ENCODE measurements around the gene CUL7.
A peak's percentile ranks its signal among the peaks of the same experiment; 100 is the strongest.

DNA sequence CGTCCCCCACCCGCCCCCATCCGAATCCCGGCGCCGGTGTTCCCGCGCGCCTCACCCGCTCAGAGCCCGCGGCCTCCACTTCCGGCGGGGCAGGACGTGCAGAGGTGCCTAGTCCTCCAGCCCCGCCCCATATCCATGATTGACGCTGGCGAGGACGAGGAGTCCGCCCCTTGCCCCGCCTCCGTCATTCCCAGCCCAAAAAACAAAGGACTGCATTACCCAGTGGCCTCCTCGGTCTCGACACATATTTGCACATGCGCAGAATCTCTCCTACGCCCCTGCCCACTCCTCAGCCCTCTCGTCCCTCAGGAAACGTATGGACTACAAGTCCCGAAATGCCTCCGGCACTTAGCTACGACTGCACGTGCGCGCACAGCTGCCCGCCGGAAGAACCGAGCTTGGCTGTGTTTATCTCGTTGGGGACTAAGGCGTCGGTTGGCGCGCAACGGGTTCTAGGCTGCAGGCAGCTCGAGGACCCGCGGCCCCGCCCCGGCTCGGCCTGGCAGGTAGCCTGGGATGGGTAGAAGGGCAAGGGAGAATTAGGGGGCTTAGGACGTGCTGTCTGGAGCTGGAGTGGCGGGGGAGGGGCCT, 39.7 kb downstream of the CUL7 start, which contains the start of the genes KLHDC3 and MEA1:
- TF ChIP-seq HDGF (IDR thresholded peaks at IDR 0.05) (peak; percentile 93), ETV6 (conservative IDR thresholded peaks at IDR 0.05 in 1 of 2, IDR thresholded peaks at IDR 0.05 in 1 of 2; ENCODE audit: borderline replicate concordance in 1 of 2, low read depth in 1 of 2) (no peak), JUNB (IDR thresholded peaks at IDR 0.05) (no peak), ESRRA (IDR thresholded peaks at IDR 0.05; ENCODE audit: low read length) (no peak), POLR2A (IDR thresholded peaks at IDR 0.05; ENCODE audit: low read depth, low read length) (peak; percentile 82), RCOR1 (conservative IDR thresholded peaks at IDR 0.05; ENCODE audit: low read depth, low read length) (no peak), TCF7 (IDR thresholded peaks at IDR 0.05; ENCODE audit: borderline replicate concordance) (no peak)
- TF ChIP-seq, protein P1, sequence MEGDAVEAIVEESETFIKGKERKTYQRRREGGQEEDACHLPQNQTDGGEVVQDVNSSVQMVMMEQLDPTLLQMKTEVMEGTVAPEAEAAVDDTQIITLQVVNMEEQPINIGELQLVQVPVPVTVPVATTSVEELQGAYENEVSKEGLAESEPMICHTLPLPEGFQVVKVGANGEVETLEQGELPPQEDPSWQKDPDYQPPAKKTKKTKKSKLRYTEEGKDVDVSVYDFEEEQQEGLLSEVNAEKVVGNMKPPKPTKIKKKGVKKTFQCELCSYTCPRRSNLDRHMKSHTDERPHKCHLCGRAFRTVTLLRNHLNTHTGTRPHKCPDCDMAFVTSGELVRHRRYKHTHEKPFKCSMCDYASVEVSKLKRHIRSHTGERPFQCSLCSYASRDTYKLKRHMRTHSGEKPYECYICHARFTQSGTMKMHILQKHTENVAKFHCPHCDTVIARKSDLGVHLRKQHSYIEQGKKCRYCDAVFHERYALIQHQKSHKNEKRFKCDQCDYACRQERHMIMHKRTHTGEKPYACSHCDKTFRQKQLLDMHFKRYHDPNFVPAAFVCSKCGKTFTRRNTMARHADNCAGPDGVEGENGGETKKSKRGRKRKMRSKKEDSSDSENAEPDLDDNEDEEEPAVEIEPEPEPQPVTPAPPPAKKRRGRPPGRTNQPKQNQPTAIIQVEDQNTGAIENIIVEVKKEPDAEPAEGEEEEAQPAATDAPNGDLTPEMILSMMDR (IDR thresholded peaks at IDR 0.05 in 2 of 3, conservative IDR thresholded peaks at IDR 0.05 in 1 of 3; ENCODE audit: control insufficient read depth in 2 of 3, extremely low read depth in 1 of 3, insufficient read depth in 1 of 3, low read depth in 3 of 3, low read length in 3 of 3) = no peak
- TF ChIP-seq, protein P2, sequence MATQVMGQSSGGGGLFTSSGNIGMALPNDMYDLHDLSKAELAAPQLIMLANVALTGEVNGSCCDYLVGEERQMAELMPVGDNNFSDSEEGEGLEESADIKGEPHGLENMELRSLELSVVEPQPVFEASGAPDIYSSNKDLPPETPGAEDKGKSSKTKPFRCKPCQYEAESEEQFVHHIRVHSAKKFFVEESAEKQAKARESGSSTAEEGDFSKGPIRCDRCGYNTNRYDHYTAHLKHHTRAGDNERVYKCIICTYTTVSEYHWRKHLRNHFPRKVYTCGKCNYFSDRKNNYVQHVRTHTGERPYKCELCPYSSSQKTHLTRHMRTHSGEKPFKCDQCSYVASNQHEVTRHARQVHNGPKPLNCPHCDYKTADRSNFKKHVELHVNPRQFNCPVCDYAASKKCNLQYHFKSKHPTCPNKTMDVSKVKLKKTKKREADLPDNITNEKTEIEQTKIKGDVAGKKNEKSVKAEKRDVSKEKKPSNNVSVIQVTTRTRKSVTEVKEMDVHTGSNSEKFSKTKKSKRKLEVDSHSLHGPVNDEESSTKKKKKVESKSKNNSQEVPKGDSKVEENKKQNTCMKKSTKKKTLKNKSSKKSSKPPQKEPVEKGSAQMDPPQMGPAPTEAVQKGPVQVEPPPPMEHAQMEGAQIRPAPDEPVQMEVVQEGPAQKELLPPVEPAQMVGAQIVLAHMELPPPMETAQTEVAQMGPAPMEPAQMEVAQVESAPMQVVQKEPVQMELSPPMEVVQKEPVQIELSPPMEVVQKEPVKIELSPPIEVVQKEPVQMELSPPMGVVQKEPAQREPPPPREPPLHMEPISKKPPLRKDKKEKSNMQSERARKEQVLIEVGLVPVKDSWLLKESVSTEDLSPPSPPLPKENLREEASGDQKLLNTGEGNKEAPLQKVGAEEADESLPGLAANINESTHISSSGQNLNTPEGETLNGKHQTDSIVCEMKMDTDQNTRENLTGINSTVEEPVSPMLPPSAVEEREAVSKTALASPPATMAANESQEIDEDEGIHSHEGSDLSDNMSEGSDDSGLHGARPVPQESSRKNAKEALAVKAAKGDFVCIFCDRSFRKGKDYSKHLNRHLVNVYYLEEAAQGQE (IDR thresholded peaks at IDR 0.05; ENCODE audit: low read depth, low read length) = no peak

Measured in GM12878 (cell line).